Stomach (tissue), 4 donors: Measurements from ENCODE around the gene KCNH6.

Source experiments
- CTCF ChIP-seq, 7 experiments: fragments of 450-650 bp in 4 of 7; fragments of 200-600 bp in 3 of 7; sonication (generic) in 3 of 7; IDR thresholded peaks; one replicate each; pipeline ENCODE4 v1.5.1; 2016 to 2019; ENCODE audit warnings: antibody characterized with exemption in 7 of 7, control low read depth in 2 of 7, mild to moderate bottlenecking in 1 of 7
- POLR2AphosphoS5 ChIP-seq, 3 donors: sonication (generic); formaldehyde crosslinking; IDR thresholded peaks; one replicate each; pipeline ENCODE4 v1.6.1; 2016; ENCODE audit warnings: antibody characterized with exemption in 3 of 3

GRCh38 chr17:63480826-63481487 is 42.2 kb upstream of the KCNH6 start:
- TF ChIP-seq CTCF (IDR thresholded peaks at IDR 0.05) = no peak
- TF ChIP-seq POLR2AphosphoS5 (IDR thresholded peaks at IDR 0.05) = no peak
